ENCODE measurements around the gene THRB.

The THRB gene

GRCh38 chr3:24161841-24162240, 332.8 kb downstream of the THRB start:
- DNase-seq: no peak

- no peak for DNase-seq
Observed at GRCh38 chr3:24160424-24161095, 334.1 kb downstream of the THRB start.

GRCh38 chr3:24158761-24159454, 335.7 kb downstream of the THRB start:
- DNase-seq: no peak

- DNase-seq: no peak
Observed at GRCh38 chr3:24157106-24157505, 337.5 kb downstream of the THRB start.

GRCh38 chr3:24156466-24156865, 338.2 kb downstream of the THRB start:
- DNase-seq: no peak

GRCh38 chr3:24155276-24155675, 339.4 kb downstream of the THRB start:
- DNase-seq: no peak

- no peak for DNase-seq
Observed at GRCh38 chr3:24154781-24155180, 339.9 kb downstream of the THRB start.

GRCh38 chr3:24154013-24154695, 340.5 kb downstream of the THRB start:
- no peak for DNase-seq

GRCh38 chr3:24151594-24151993, 343.1 kb downstream of the THRB start:
- no peak for DNase-seq

GRCh38 chr3:24149032-24149431, 345.6 kb downstream of the THRB start:
- no peak for DNase-seq

- no peak for DNase-seq
Observed at GRCh38 chr3:24145981-24146822, 348.4 kb downstream of the THRB start.

GRCh38 chr3:24145481-24145880, 349.2 kb downstream of the THRB start:
- DNase-seq: no peak

GRCh38 chr3:24142127-24142526, 352.5 kb downstream of the THRB start:
- no peak for DNase-seq

- no peak for DNase-seq
Observed at GRCh38 chr3:24141548-24141947, 353.1 kb downstream of the THRB start.

GRCh38 chr3:24139463-24140412, 354.9 kb downstream of the THRB start:
- no peak for DNase-seq

- DNase-seq: no peak
Observed at GRCh38 chr3:24138876-24139256, 355.8 kb downstream of the THRB start.

GRCh38 chr3:24137958-24138875, 356.4 kb downstream of the THRB start:
- DNase-seq: no peak

GRCh38 chr3:24137334-24137733, 357.3 kb downstream of the THRB start:
- no peak for DNase-seq

- DNase-seq: no peak
Observed at GRCh38 chr3:24136624-24137310, 357.9 kb downstream of the THRB start.

- no peak for DNase-seq
Observed at GRCh38 chr3:24135280-24135679, 359.4 kb downstream of the THRB start.

Data from activated T-cell treated with anti-CD3 and anti-CD28 coated beads for 4 hours (primary cell).